ENCODE data around the gene DGKD.

The DGKD gene

DNA sequence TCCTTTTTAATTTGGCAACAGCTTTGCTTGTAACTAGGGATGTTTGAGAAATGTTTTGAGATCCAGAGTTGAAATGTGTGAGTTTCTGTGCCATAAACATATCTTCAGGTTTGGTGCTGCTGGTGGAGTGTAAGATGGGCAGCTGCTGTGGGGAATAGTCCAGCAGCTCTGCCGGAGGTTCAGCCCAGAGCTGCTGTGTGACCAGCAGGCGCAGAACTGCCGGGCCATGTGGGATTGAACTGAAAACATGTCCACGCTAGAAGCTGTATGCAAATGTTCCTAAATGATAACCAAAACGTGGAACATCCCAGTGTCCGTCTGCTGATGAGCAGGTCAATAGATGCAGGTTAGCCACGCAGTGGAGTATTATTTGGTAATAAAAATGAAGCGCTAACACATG lies 99.6 kb downstream of the DGKD start:
- in situ Hi-C loops (cut with HindIII; ENCODE audit: low sequenced_read_pairs): no loop called here

DNA sequence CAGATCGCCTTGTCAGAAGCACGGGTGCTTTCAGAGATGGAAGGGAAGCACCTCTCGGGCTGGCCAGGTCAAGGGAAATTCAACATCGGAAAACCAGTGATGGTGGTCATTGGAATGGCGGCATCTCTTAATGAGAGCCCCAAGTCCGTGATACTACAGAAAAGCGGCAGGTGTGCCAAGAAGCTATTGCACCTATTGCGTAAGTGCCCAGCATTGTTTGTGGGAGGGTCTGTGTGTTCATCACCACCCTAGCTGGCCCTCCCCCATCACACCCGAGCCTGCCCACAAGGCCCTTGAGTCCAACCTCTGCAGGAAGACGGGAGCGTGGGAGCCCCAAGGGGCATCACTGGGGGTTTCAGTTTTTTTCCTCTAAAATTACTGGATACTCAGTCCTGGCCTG lies 100.7 kb downstream of the DGKD start:
- in situ Hi-C loops (cut with HindIII; ENCODE audit: low sequenced_read_pairs): no loop called here

DNA sequence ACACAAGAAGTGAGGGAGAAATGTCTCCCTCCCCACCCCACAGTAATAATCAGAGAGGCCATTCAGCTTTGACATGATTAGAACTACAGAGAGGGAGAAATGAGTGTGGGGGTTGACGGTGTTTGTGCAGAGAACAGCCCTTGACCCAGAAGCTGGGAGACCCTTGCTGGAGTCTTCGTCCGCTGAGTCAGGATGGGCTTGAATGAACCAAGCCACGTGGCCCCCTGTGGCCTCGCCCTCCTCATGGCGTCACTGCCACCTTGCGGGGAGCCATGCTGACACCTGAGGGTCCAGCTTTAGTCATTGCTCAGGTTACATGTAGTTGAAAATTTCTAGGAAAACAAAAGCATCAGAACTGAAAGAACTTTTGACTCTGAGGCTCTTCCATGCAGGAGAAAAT lies 101.2 kb downstream of the DGKD start:
- in situ Hi-C loops (cut with HindIII; ENCODE audit: low sequenced_read_pairs): no loop called here

DNA sequence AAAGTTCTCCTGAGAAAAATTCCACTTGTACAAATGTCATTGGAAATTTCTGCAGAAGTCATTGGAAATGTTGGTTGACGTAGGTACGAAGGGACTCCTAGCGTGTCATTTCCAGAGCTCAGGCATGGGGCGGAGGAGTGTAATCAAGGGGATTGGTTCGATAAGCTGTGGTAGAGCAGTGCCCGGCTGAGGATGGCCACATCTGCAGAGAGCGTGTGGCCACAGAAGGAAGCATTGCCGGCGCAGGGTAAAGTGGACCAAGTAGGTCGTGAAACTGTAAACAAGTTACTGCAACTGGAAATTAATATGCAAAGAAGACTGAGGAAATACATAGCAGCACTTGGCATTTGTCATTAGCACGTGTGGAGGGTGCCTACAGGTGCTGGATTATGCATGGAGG lies 101.8 kb downstream of the DGKD start:
- in situ Hi-C loops (cut with HindIII; ENCODE audit: low sequenced_read_pairs): no loop called here

DNA sequence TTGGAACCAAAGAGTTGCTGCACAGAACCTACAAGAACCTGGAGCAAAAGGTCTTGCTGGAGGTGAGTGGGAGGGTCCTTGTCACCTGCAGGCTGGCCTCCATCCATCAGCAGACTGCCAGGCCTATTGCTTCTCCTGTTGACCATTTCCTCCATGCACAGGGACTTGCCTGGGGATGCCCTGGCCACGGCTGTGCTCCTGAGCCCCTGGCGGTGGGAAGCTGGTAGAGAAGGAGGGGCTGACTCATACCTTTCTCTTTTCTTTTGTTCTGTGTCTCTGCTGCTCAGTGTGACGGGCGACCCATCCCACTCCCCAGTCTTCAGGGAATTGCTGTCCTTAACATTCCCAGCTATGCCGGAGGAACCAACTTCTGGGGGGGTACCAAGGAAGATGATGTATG lies 102.6 kb downstream of the DGKD start:
- in situ Hi-C loops (cut with HindIII; ENCODE audit: low sequenced_read_pairs): no loop called here

DNA sequence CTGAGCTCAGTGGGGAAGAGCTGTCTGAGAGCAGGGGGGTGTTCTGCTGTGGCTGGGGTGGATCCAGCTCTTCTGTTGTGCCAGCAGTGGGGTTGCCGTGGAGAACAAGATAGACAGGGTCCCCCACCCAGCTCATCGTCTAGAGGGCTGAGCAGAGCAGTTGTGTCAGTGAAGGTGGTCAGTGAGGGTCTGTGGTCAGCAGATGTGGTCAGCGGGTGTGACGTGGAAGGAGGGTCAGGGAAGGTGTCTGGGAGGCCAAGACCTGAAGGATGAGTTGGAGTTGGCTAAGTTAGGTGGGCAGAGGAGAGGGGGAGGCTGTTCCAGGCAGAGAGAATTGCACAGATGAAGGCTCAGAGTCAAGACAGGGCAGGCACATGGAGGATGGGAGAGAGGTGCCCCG lies 103.1 kb downstream of the DGKD start:
- in situ Hi-C loops (cut with HindIII; ENCODE audit: low sequenced_read_pairs): no loop called here

DNA sequence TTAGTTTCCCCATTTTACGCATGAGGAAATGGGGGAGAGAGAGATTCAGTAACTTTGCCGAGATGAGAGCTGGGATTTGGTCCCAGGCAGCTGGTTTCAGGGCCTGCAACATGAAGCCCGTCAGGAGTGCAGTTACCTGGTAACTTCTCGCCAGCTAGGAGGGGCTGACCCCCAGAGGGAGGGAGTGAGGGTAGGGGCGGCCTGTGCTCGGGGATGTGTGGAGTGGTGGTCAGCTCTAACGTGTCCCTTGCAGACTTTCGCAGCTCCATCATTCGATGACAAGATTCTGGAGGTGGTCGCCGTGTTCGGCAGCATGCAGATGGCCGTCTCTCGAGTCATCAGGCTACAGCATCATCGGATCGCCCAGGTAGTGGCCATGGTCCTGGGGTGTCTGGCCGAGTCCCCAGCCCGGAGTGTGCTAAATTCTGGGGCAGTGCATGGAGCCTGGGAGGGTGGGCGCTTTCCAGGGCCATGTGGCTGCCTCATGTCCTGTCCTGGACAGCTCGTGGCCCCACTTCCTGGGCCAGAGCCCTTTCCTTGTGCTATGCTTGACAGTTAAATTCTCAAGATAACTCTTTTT lies 103.8 kb downstream of the DGKD start:
- in situ Hi-C loops (cut with HindIII; ENCODE audit: low sequenced_read_pairs): no loop called here

DNA sequence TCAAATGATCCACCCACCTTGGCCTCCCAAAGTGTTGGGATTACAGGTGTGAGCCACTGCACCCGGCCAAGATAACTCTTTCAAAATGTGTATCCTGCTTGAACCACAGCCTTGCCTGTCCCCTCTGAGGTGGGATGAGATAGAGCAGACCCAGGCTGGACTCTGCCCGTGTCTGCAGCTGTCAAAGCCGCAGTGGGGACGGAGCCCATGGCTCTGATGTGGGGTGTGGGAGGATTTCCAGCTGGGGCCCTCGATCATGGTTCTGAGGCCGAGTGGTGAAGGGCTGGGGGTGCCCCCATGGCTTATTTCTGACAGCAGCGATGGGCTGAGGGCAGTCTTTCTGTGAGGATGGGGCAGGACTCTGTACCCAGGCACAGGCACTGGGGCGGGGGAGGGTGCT lies 104.5 kb downstream of the DGKD start:
- in situ Hi-C loops (cut with HindIII; ENCODE audit: low sequenced_read_pairs): no loop called here

DNA sequence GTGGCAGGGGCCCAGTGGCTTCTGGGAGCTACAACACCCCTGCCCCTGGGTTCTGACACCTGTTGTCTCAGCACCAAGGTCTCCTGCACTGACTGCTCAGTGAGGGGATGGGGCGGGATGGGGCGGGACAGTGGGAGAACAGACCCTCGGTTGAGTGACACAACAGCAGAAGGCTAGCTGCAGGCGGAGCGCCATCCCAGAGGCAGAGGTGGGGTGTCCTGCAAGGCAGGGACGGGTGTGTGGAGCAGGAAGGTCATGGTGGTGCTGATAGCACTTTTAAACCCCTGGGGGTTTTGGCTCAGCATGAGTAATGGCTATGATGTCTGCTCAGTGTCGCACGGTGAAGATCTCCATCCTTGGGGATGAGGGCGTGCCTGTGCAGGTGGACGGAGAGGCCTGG lies 105.1 kb downstream of the DGKD start:
- in situ Hi-C loops (cut with HindIII; ENCODE audit: low sequenced_read_pairs): no loop called here

DNA sequence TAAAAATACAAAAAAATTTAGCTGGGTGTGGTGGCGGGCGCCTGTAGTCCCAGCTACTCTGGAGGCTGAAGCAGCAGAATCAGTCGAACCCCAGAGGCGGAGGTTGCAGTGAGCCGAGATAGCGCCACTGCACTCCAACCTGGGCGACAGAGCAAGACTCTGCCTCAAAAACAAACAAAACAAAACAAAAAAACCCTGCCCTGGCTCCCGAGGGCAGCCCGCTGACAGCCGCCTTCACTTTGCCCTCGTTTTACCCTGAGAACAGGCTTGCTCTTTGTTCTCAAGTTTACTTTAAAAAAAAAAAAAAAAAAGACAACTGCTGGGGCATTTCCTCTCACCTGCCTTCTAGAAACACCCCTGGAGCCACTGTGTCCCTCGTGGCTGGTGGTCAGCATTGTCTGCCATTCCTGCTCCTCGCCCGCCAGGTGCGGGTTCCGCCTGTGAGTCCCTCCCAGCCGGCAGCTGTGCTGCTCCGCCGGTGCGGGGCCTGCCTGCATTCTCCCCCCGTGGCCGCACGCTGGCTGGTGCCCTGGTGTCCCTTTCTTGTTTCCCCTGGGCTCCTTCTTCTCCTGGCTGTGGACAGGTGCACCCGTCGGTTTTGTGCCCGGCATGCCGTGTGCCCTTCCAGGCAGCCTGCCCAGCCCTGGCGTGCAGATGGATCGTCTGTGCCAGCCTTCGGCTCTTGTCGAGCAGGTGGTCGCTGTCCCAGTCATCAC lies 106.6 kb downstream of the DGKD start:
- in situ Hi-C loops (cut with HindIII; ENCODE audit: low sequenced_read_pairs): no loop called here

DNA sequence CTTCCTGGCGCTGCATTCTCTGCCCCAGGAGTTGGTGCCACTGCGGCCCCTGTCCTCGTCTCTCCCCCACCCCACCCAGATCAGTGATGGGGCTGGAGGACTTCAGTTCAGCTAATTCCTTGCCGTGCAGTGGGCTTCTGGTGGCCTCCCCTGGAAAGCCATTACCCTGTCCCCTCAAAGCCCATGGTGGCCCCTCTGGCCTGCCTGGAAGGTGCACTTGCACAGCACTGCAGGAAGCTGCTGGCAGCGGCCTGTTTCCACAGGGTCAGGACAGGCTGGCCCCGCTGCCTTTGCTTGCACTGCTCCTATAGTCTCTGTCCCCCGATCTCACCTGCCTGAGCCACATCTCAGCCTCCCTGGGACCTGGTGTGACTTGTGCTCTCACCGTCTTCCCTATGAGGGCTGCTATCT lies 107.2 kb downstream of the DGKD start:
- in situ Hi-C loops (cut with HindIII; ENCODE audit: low sequenced_read_pairs): no loop called here

DNA sequence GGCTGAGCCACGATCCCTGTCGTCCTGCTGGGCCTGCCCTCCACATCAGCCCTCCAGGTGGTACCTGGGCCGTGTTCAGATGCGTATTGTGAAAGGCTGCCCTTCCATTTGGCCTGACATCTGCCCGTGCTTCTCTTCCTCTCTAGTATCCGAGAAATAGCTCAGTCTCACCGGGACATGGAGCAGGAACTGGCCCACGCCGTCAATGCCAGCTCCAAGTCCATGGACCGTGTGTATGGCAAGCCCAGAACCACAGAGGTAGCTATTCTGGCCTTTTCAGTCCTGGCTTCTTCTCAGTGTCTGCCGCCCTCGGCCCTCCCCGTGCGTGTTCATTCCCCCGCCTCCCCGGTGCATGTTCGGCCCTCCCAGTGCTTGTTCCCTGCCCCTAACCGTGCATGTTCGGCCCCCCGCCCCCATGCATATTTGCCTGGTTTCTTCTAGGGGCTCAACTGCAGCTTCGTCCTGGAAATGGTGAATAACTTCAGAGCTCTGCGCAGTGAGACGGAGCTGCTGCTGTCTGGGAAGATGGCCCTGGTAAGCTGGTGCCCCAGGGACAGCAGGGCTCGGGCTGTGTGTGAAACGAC lies 108.0 kb downstream of the DGKD start:
- in situ Hi-C loops (cut with HindIII; ENCODE audit: low sequenced_read_pairs): no loop called here

DNA sequence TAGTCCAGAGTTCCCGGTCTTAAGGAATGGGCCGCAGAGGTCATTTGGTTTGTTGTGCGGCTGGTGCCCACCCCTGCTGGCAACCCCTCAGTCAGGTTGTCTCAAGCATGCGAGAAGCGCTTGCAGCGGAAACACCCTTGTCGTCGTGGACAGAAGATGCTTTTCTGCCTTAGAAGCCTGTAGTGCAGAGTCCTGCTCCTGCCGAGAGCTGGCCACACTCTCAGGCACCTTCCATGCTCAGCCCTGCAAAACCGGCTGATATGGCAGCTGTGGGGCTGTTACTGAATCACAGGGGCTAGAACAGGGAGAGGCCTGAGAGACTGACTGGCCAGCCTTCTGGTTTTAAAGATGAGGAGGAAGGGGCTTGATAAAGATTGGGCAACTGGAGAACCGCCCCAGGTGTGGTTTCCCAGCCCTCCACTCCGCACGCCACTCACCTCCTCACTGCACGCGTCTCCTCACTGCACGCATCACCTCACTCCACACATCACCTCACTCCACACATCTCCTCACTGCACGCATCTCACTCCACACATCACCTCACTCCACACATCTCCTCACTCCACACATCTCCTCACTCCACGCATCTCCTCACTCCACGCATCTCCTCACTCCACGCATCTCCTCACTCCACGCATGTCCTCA lies 108.7 kb downstream of the DGKD start:
- in situ Hi-C loops (cut with HindIII; ENCODE audit: low sequenced_read_pairs): no loop called here

DNA sequence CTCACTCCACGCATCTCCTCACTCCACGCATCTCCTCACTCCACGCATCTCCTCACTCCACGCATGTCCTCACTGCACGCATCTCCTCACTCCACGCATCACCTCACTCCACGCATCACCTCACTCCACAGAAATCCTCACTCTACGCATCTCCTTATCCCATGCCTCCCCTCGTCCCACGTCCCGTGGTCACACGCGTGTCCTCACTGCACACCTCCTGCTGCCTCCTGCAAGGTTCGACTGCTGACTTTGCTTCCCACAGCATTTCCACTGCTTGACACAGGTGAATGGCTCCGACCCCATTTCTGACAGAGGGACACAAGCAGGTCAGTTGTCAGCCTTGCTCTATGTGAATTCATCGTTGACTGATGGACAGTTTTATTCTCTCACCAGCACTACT lies 109.3 kb downstream of the DGKD start:
- in situ Hi-C loops (cut with HindIII; ENCODE audit: low sequenced_read_pairs): no loop called here

DNA sequence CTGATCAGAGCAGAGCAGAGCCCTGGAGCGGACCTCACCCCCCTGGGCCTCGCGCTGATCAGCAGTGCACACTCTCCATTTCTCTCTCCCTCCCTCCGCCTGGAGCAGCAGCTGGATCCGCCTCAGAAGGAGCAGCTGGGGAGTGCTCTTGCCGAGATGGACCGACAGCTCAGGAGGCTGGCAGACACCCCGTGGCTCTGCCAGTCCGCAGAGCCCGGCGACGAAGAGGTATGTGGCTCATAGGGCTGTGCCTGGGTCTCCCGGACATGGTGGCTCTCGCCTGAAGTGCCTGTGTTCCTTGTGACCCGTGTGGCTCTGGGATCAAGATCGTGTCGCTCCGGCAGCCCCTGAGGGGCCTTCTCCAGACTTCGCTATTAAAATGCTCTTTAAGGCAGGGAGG lies 109.8 kb downstream of the DGKD start:
- in situ Hi-C loops (cut with HindIII; ENCODE audit: low sequenced_read_pairs): no loop called here

DNA sequence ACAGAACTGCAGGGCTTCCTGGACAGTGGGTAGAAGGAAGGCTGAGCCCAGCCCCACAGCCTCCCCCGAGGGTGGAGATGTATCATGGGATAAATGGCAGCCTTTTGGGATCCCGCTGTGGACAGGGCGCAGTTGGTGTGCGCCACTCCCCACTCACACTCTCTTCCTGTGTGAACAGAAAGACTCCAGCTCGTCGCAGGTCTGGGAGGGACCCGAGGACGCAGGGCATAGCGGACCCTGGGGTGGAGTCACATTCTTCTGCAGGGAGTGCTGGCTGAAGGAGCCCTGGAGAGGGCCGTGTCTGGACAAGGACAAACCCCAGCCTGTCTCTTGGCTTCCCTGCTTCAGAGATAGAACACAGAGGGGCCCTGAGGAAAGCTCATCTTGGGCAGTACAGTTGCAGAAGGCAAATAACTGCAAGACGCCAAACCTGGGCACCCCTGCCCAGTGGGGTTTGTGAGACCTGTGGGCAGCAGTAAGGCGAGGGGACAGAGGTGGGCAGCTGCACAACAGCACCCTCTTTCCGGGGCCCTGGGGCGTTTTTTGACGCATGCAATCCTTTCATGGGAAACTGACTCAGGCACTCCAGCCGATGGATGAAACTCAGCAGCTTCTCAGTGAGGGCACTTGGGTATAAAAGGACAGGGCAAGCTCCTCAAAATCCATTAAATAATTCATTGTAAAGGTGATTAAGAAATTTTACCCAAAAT lies 110.4 kb downstream of the DGKD start:
- in situ Hi-C loops (cut with HindIII; ENCODE audit: low sequenced_read_pairs): no loop called here

DNA sequence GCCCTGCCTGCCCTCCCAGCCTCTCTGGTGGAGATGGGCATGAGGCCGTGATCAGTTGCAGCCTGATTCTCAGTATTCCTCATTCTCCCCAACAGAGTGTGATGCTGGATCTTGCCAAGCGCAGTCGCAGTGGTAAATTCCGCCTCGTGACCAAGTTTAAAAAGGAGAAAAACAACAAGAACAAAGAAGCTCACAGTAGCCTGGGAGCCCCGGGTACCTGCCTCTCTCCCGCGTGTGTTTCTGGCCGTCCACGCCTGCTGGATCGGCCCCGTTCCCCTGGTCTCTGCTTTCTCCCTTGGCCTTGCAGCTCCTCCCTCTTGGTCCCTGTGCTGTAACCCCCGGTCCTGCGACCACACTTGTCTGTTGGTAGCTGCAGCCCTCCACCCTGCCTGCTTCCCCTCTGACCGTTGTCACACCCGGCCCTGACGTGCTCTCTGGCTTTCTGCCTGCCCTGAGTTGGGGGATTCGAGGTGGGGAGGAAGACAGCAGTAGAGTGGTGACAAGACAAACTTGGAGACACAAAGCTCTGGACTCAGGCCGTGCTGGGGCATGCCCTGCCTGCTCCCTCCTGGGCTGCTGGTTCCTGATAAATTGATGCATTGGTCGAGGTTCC lies 112.8 kb downstream of the DGKD start:
- in situ Hi-C loops (cut with HindIII; ENCODE audit: low sequenced_read_pairs): no loop called here

DNA sequence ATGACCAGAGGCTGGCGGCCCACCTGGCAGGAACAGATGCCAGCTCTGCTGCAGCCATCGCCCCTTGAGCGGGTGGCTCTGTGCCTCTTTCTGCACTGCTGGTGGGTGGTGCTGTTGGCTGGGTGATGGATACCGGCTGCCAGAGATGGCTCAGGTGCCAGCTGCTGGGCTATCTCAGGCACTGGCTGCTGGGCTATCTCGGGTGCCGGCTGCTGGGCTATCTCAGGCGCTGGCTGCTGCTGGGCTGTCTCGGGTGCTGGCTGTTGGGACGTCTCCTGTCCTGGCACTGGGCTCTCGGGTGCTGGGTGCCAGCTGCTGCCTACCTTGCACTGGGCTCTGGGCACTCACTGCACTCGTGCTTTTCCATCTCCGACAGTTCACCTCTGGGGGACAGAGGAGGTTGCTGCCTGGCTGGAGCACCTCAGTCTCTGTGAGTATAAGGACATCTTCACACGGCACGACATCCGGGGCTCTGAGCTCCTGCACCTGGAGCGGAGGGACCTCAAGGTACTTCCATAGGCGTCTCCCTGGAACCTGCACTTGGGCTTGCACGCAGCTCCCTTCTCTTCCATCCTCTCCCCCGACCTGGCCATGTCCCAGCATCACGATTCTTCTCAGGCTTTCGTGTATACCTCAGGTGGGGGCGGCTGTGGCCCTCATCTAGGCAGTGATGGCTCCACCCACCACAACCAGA lies 113.9 kb downstream of the DGKD start:
- in situ Hi-C loops (cut with HindIII; ENCODE audit: low sequenced_read_pairs): no loop called here

DNA sequence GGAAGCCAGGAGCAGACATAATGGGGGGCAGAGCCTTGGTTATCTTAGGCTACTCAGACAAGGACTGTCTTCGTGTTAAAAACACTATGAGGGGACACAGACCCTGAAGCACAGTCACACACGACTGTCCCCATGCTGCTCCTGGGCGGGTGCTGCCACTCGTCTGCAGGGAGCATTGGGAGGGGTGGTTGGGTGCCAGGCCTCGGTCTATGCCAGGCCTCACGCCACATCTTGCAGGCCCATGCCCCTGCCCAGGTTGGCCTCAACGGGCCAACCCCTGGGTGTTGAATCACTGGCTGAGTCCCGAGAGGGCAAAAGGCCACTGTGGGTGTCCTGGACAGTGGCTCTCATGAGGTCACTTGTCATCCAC lies 114.4 kb downstream of the DGKD start:
- in situ Hi-C loops (cut with HindIII; ENCODE audit: low sequenced_read_pairs): no loop called here

DNA sequence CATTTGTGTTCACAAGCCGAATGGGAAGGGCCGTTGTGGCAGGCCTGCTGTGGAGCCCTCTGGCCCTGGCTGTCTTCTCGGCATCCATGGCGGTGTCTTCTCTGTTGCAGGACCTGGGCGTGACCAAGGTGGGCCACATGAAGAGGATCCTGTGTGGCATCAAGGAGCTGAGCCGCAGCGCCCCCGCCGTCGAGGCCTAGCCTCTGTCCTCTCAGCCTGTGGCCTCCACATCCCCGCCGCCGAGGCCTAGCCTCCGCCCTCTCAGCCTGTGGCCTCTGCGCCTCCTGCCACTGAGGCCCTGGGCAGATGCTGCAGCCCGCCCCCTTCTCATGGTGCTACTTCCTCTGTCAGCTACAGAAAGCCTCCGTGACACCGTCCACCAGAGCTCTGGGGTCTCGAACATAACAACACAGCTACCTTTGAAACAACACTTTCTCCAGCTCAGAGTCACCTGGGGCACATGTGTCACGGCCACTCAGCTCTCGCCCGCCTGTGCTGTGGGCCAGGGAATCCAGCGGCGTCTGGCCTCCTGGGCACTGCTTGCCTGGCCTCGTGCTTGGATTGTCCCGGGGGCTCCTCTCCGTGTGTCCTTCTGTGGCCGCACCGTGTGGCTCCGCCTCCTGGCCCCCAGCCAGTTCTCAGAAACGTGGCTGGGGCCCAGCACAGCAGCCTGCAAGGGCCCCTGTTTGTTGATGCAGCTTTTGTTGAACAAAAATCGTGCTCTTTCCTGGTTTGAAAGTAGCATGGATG lies 115.1 kb downstream of the DGKD start:
- in situ Hi-C loops (cut with HindIII; ENCODE audit: low sequenced_read_pairs): no loop called here

Data from endothelial cell of hepatic sinusoid (primary cell).